Left lung (tissue), 10 donors: ENCODE data around the gene PEX6. TPM values are rescaled to one million over a fixed set of nuclear protein-coding genes. Genes with fewer than 3 reads are reported as not detected.
"Not testable (repeated sequence)": the region's sequence is repeated elsewhere in the genome, so short reads cannot be mapped to it uniquely, and the experiment has no call there.

Experiments used
- ATAC-seq: fragments of 200-7000 bp; cut with Tn5 transposase; one replicate; pipeline ENCODE4 v1.9.1; 2020; ENCODE audit warnings: moderate library complexity
- DNase-seq, 4 donors: peaks; one replicate each; pipeline ENCODE4 v3.0.0-alpha.2; 2013 to 2020
- H3K27ac ChIP-seq, 2 donors: fragments of 200-600 bp; sonication (generic) in 1 of 2; one replicate each; pipeline versions ENCODE4 v1.5.0 to v1.8.0; 2020 to 2021
- H3K27me3 ChIP-seq, 2 donors: fragments of 200-600 bp; sonication (generic) in 1 of 2; one replicate each; pipeline versions ENCODE4 v1.5.0 to v1.8.0; 2020 to 2021
- H3K36me3 ChIP-seq, 2 donors: fragments of 200-600 bp; sonication (generic) in 1 of 2; one replicate each; pipeline versions ENCODE4 v1.5.0 to v1.8.0; 2020 to 2021
- H3K4me1 ChIP-seq, 2 donors: fragments of 200-600 bp; one replicate each; pipeline ENCODE4 v1.8.0; 2021
- H3K4me3 ChIP-seq, 2 donors: fragments of 200-600 bp; sonication (generic) in 1 of 2; one replicate each; pipeline versions ENCODE4 v1.5.0 to v1.8.0; 2020 to 2021; ENCODE audit warnings: mild to moderate bottlenecking in 1 of 2
- H3K9me3 ChIP-seq, 2 donors: fragments of 200-600 bp; sonication (generic) in 1 of 2; one replicate each; pipeline versions ENCODE4 v1.5.0 to v1.8.0; 2020 to 2021
- CTCF ChIP-seq, 2 donors: fragments of 200-600 bp; sonication (generic) in 1 of 2; IDR thresholded peaks; one replicate each; pipeline versions ENCODE4 v1.5.0 to v1.8.0; 2021; ENCODE audit warnings: antibody characterized with exemption in 2 of 2
- intact Hi-C, 2 donors: fragments of 100-400 bp; cut with DNase I; formaldehyde crosslinking; loops; one replicate each; pipeline versions ENCODE4 v1.11.2 to v1.14.2; 2022
- polyA plus RNA-seq, 6 donors: library from polyadenylated mRNA; unstranded; fragments of 120-200 nt; gene quantifications; one replicate each; pipeline ENCODE4 v1.2.1, GENCODE V29; 2013; ENCODE audit not compliant: insufficient read length in 6 of 6
- total RNA-seq, 2 donors: library from RNA; stranded (reverse); fragmentation: NEBNext Ultra II Directional; extraction: Animal tissue kit (Norgen Biotek cat#: 25700); gene quantifications; one replicate each; pipeline ENCODE4 v1.2.1, GENCODE V29; 2021
- donor health status: DM: no; HTN: yes; CAD: no.
- donor health status: DM: no; HTN: no; CAD: no.

PEX6 gene
- total and polyA plus RNA-seq, 8 donors = 15.2 to 27.1 (median 21.5) TPM

DNA sequence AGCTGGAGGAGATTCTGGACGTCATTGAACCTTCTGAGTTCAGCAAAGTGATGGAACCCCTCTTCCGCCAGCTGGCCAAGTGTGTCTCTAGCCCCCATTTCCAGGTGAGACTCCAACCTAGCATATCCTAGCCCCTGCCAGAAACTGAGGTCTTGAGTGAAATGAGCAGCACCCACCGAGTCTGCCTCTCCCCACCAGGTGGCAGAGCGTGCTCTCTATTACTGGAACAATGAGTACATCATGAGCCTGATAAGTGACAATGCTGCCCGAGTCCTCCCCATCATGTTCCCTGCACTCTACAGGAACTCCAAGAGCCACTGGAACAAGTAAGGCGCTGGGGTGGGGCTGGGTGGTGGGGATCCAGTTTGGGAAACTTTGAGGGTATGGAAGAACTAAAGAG is 30.1 kb upstream of the PEX6 start:
- ATAC-seq (no peak), DNase-seq (peak in 1 of 4 donors; percentile 20)
- TF ChIP-seq CTCF (IDR thresholded peaks at IDR 0.05) = no peak
- H3K9me3 ChIP-seq = no peaks in the 10 kb centered on the region
- H3K27ac ChIP-seq = no peak overlapping the region
- H3K4me1 ChIP-seq = peaks cover 7 to 18% of the 10 kb centered on the region in 2 donors
- peaks cover 0 to 69% of the 10 kb centered on the region in 2 donors for H3K36me3 ChIP-seq
- H3K4me3 ChIP-seq = no peak overlapping the region
- intact Hi-C loops = no loop called here
- H3K27me3 ChIP-seq = no peaks in the 10 kb centered on the region

DNA sequence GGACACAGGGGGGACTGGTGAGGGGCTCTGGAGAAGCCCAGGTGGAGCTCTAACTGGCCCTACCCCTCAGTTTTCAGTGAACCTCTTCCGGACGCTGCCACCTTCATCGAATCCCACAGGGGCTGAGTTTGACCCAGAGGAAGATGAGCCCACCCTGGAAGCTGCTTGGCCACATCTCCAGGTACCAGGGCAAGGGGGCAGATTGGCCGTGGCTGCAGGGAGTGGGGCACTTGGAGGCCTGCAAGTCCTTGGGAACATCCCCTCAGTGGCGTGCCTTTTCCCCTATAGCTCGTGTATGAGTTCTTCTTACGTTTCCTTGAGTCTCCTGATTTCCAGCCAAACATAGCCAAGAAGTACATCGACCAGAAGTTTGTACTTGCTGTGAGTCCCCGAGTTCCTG is 28.1 kb upstream of the PEX6 start:
- DNase-seq (peak in 1 of 4 donors; percentile 8), ATAC-seq (no peak)
- Histone ChIP-seq H3K9me3 (no peaks in the 10 kb centered on the region), H3K4me1 (peaks cover 0 to 4% of the 10 kb centered on the region in 2 donors), H3K27ac (no peak overlapping the region), H3K4me3 (no peak overlapping the region), H3K36me3 (peaks cover 0 to 70% of the 10 kb centered on the region in 2 donors), H3K27me3 (no peaks in the 10 kb centered on the region)
- TF ChIP-seq CTCF (IDR thresholded peaks at IDR 0.05) = no peak
- intact Hi-C loops = no loop called here

- intact Hi-C loops = no loop called here
- no peak overlapping the region for H3K4me3 ChIP-seq
- no peak for TF ChIP-seq CTCF (IDR thresholded peaks at IDR 0.05)
- H3K36me3 ChIP-seq = peaks cover 0 to 61% of the 10 kb centered on the region in 2 donors
- H3K9me3 ChIP-seq = no peaks in the 10 kb centered on the region
- DNase-seq (peak in 1 of 4 donors; percentile 45), ATAC-seq (no peak)
- no peaks in the 10 kb centered on the region for H3K27me3 ChIP-seq
- no peaks in the 10 kb centered on the region for H3K4me1 ChIP-seq
- no peak overlapping the region for H3K27ac ChIP-seq
Measured at GRCh38 chr6:43006251-43006650, 27.3 kb upstream of the PEX6 start.

DNA sequence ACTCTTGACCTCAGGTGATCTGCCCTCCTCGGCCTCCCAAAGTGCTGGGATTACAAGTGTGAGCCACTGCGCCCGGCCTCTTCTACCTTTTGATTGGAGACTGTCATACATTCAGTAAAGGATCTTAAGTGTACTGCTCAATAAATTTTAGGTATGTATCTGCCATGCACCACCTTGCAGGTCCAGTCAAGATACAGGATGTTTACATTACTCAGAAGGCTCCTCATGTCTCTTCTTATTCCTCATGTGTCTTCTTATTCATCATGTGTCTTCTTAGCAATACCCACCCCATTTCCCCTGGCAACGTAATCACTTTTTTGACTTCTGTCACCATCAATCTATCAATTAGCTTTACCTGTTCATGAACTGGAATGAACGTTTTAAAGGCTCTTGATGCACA is 26.9 kb upstream of the PEX6 start:
- Histone ChIP-seq H3K27ac (no peak overlapping the region), H3K27me3 (no peaks in the 10 kb centered on the region), H3K36me3 (peaks cover 0 to 57% of the 10 kb centered on the region in 2 donors), H3K9me3 (no peaks in the 10 kb centered on the region), H3K4me1 (no peaks in the 10 kb centered on the region), H3K4me3 (no peak overlapping the region)
- no peak for TF ChIP-seq CTCF (IDR thresholded peaks at IDR 0.05)
- DNase-seq (peak in 1 of 4 donors; percentile 17), ATAC-seq (no peak)
- intact Hi-C loops = no loop called here

GRCh38 chr6:43001843-43002242 is 22.9 kb upstream of the PEX6 start:
- intact Hi-C loops = no loop called here
- DNase-seq (no peak), ATAC-seq (no peak)
- Histone ChIP-seq H3K9me3 (no peaks in the 10 kb centered on the region), H3K36me3 (peaks cover 0 to 17% of the 10 kb centered on the region in 2 donors), H3K27ac (no peak overlapping the region), H3K27me3 (no peaks in the 10 kb centered on the region), H3K4me1 (no peaks in the 10 kb centered on the region), H3K4me3 (no peak overlapping the region)
- TF ChIP-seq CTCF (IDR thresholded peaks at IDR 0.05) = no peak

- DNase-seq, intact Hi-C loops, H3K9me3 ChIP-seq, H3K36me3 ChIP-seq, H3K27ac ChIP-seq, H3K4me1 ChIP-seq, ATAC-seq, H3K4me3 ChIP-seq, H3K27me3 ChIP-seq: not testable (repeated sequence)
Measured at GRCh38 chr6:42998205-42998604, 19.2 kb upstream of the PEX6 start.
